GM18873 (cell line): Measurements from ENCODE around the gene SURF2.

Experiments used
- ATAC-seq: cut with Tn5 transposase; IDR thresholded peaks from one replicate; pipeline ENCODE4 v1.9.1; 2021; ENCODE audit warnings: mild to moderate bottlenecking, moderate library complexity, moderate number of reproducible peaks; ENCODE audit not compliant: unreplicated experiment, low FRiP score

The SURF2 gene

GRCh38 chr9:133352635-133353340 lies 3.6 kb upstream of the SURF2 start:
- no peak for ATAC-seq

- ATAC-seq, result no peak
These were observed 2.8 kb upstream of the SURF2 start for GRCh38 chr9:133353548-133353947.

- no peak for ATAC-seq
These were observed 1.6 kb upstream of the SURF2 start for GRCh38 chr9:133354766-133355165.

- ATAC-seq, result no peak
These were observed 431 bp upstream of the SURF2 start for GRCh38 chr9:133355881-133356357.

- ATAC-seq, result no peak
These were observed 1.3 kb downstream of the SURF2 start for GRCh38 chr9:133357656-133358055.

GRCh38 chr9:133359399-133360175 lies 3.2 kb downstream of the SURF2 start:
- ATAC-seq, result no peak

GRCh38 chr9:133360400-133361393 lies 4.3 kb downstream of the SURF2 start:
- no peak for ATAC-seq

GRCh38 chr9:133361507-133362092 lies 5.2 kb downstream of the SURF2 start:
- ATAC-seq, result no peak

- ATAC-seq, result no peak
These were observed 6.2 kb downstream of the SURF2 start for GRCh38 chr9:133362359-133363044.

- ATAC-seq, result no peak
These were observed 10.1 kb downstream of the SURF2 start for GRCh38 chr9:133366435-133366834.

- no peak for ATAC-seq
These were observed 10.9 kb downstream of the SURF2 start for GRCh38 chr9:133367221-133367620.

GRCh38 chr9:133367778-133368177 lies 11.4 kb downstream of the SURF2 start:
- no peak for ATAC-seq

- ATAC-seq, result no peak
These were observed 12.0 kb downstream of the SURF2 start for GRCh38 chr9:133368249-133368881.

GRCh38 chr9:133369422-133369821 lies 13.1 kb downstream of the SURF2 start:
- no peak for ATAC-seq

GRCh38 chr9:133369933-133370332 lies 13.6 kb downstream of the SURF2 start:
- ATAC-seq, result no peak

GRCh38 chr9:133370685-133371084 lies 14.3 kb downstream of the SURF2 start:
- ATAC-seq, result no peak

GRCh38 chr9:133371261-133371711 lies 14.9 kb downstream of the SURF2 start:
- no peak for ATAC-seq

- ATAC-seq, result no peak
These were observed 15.8 kb downstream of the SURF2 start for GRCh38 chr9:133372144-133372543.

GRCh38 chr9:133374612-133375115 lies 18.3 kb downstream of the SURF2 start:
- ATAC-seq, result no peak
